NCI-H345 (cell line): ENCODE results near the gene AUH.
"Not testable (repeated sequence)": the region's sequence is repeated elsewhere in the genome, so short reads cannot be mapped to it uniquely, and the experiment has no call there.

Source experiments
- DNase-seq: peaks from one replicate; lab custom pipeline; 2025; lab: John Stamatoyannopoulos, UW

The AUH gene

DNA sequence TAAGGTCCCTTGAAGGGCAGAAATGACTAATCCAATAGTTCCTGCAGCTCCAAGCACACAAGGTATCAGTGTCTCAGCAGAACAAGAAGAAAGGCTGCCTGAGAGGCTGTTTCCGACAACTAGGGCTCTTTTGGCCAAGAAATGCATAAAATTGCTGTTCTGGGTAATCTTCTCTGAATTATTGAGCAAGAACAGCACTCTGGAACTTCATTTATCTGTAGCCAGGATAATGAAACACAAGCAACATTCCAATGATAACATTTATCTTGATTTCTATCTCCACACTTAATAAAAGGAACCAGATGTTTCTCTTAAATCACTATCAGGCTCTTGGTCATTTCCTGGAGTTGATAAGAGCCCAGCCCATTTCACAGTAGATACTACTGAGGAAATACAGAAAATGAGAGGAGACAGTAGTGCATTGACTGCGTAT, 17.0 kb upstream of the AUH start:
- no peak for DNase-seq

GRCh38 chr9:91378054-91378453, 16.3 kb upstream of the AUH start:
- not testable (repeated sequence) for DNase-seq

DNA sequence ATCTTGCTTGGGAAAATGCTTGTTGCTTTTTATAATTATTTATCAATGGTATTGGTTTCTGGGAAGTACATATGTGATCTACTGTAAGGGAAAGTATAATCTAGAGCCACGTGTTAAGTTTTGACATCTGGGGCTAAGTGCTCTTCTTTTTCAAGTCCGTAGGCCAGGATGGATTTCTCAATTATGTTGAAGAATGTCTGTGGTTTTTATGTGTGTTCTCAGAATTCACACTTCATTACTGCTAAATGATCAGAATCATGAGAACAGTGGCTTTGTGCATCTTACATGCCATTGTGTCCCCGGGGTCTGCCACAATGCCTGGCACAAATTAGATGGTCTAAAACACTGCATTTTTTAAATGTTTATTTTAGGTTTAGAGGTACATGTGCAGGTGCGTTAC, 14.5 kb upstream of the AUH start:
- no peak for DNase-seq

DNA sequence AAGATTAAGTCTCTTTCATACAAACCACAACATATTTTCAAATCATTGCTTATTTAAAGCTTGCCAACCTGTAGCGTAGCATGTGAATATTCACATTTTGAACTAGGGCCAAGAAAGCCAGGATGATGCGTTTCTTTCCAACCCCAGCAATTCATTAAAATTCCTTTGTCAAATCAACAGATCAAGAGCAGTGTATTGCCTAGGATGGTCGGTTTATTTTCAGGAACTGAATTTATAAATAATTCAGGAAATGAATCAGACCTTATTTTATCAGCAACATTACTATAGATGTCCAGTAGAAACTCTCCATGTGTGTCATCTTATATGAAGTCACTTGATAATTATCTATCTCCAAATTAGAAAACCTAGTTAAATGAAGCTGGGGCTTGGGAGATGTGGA, 13.2 kb upstream of the AUH start:
- DNase-seq = no peak

GRCh38 chr9:91371894-91372293, 10.2 kb upstream of the AUH start:
- DNase-seq = no peak

GRCh38 chr9:91370006-91370405, 8.3 kb upstream of the AUH start:
- DNase-seq = not testable (repeated sequence)

DNA sequence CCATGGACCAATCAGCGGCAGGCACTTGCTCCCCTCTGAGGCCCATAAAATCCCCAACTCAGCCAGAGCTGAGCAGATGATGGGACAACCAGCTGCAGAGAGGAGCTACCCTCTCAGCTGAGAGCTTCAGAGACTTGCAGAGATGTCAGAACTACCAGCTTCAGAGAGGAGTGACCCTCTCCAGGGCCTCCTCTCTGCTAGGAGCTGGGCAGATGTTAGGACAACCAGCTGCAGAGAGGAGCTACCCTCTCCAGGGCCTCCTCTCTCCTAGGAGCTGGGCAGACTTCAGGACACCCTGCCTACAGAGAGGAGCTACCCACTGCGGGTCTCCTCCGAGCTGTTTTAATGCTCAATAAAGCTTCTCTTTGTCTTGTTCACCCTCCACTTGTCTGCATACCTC, 3.0 kb upstream of the AUH start:
- no peak for DNase-seq

DNA sequence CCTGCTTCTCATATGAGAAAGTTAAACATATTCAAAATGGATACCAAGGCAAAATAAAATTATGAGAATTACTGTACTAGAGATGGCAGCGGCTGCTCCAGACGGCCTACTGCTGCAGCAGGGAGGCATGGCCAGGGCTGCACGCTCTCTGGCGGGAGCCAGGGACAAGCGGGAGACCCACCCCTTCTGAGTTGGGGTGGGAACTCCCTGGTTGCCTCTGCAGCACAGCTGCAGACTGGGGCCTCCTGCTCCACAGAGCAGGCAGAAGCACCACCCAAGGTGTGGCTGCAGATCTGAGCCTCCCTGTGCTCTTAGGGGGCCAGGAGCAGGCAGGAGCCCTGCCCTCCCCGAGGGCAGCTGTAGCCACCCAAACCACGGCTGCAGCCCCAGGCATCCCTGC, 2.3 kb upstream of the AUH start:
- DNase-seq = no peak

DNA sequence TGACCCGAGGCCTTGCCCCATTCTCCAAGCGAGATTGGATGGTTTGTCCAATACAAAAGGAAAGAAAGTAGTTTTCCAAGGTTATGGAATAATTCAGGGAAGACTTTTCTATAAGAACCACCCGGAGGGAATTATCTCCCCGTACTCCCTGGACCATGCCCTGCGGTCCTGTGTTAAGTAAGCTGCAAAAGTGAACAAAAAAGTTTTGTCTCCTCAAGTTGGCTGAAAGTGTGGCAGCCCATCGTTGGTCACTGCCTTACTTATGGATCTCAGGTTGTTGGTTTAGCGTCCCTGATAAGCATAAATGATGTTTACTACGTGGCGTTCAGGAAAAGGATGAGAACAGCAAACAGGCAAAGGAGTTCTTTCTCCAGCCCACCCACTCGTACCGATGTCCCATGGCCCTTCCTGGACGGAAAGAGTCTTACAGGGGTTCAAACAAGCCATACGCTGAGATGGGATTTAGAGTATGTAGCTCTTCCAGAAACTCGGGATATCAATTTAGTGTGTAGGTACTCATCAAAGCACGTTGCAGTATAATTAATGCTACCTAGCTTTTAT, 413 bp upstream of the AUH start:
- DNase-seq = no peak

GRCh38 chr9:91360551-91361290, 997 bp downstream of the AUH start:
- DNase-seq = no peak

DNA sequence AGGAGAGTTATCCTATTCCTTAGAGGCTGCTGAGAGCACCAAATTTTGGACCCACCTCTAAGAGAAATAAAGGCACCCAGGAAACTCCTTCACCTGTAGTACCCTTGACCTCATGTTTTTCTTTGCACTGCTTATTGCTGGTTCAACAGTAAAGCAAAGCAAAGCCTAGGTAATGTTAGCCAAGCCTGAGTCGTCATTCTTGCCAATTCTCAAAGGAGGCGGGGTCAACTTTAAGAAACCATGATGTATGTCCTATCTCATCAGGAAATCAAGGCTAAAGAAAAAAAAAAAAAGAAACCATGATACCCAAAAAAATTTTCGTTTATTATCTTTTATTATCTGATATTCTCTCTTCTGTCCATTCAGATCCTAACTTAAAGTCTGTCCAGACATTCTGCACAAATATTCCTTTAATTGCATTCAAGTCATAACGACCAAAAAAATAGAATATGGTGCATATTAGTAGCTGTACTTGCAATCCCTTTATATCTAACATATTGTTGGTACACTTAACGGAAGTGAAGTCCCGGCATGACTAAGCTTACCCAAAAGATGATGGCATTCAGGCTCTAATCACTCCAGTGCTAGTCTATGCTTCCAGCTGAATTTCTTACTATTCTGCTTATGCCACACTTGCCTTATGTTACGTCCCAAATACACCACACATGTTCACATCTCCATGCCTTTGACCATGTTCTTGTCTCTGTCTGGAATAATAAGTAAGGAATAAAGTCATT, 1.8 kb downstream of the AUH start:
- no peak for DNase-seq

- no peak for DNase-seq
Observed at GRCh38 chr9:91359083-91359482, 2.6 kb downstream of the AUH start.

DNA sequence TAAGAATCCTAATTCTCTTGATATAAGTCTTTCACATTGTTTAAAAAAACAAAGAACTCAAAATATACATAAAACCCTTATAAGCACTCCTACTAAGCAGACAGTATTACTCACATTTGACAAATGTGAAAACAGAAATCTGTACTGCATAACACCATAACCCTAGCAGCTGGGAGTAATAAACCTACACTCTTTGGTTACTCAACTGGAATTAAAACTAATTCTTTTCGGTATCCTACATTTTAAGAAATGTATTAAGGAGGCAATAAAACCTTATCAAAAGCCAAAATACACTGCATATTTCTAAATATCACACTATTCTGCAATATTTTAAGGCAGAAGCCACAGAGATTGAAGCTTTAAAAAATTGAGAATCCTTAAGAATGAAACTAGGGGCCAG, 6.8 kb downstream of the AUH start:
- DNase-seq = no peak

DNA sequence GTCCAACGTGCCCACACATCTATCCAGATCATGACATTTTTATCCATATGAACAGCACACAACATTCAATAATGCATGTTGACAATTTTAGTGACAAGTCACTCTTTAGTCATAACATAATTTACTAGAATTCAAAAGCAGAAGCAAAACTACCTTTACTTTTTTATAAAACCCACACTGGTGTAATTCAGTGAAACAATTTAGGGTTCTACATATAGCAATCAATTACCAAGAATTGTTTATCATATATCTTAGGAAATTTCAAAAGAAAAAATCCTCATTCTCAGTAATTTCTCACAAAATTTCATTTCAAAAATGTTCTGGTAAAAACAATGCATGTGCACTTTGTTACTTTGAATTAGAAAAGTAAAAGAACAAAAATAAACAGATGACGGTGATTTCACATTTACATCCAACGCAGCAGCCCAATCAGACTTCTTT, 12.6 kb downstream of the AUH start:
- DNase-seq = no peak

DNA sequence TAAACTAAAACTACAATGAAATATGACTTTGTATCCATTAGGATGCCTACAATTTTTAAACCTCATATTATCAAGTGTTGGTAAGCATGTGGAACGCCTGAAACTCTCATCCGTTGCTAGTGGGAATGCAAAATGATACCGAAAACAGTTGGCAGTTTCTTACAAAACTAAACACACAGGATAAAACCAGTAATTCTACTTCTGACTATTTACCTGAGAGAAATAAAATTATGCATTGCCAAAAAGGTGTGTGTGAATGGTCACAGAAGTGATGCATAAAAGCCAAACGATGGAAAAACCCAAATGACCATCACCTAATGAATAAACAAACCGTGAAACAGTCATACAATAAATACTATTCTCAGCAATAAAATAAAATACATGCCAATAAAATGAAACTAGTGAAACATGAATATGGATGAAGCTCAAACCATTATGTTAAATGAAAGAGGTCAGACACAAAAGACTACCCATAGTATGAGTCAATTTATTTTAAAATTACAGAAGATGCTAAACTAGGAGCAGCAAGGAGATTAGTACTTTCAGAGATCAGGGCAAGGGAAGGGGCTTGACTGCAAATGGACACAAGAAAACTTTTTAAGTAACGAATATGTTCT, 13.4 kb downstream of the AUH start:
- DNase-seq = no peak

- no peak for DNase-seq
Observed at GRCh38 chr9:91347377-91347776, 14.3 kb downstream of the AUH start.

DNA sequence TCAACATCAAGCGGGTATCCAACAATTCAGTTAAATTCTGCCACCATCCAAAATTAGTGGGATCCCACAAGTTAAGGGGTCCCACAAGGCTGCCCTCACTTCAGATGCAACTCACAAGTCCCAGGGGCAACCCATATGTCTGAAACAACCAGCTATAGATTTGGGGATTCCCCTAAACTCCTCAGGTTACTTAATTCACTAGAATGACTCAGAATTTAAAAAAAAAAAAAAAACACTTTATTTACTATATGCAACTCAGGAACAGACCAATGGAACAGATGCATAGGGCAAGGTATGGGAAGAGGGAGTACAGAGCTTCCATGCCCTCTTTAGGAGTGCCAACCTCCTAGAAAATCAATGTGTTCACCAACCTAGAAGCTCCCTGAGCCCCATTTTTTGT, 15.1 kb downstream of the AUH start:
- DNase-seq = no peak

DNA sequence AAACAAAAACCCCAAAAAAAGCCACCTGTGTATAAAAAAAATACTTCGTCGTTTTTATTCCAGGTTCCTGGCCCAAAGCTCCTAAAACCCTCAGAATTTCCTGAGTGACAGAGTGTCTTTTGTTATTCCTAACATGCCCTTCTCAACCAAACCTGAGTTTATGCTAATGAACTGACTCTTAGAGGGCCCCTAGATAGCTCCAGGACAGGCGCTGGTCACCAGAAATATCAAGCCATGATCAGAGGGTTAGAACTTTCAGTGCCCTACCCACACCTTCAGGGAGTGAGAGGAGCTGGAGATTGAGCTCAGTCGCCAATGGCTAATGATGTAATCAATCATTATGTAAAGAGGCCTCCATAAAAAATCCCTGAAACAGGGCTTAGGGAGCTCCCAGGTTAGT, 15.7 kb downstream of the AUH start:
- DNase-seq = no peak

- DNase-seq = no peak
Observed at GRCh38 chr9:91342575-91342974, 19.1 kb downstream of the AUH start.

DNA sequence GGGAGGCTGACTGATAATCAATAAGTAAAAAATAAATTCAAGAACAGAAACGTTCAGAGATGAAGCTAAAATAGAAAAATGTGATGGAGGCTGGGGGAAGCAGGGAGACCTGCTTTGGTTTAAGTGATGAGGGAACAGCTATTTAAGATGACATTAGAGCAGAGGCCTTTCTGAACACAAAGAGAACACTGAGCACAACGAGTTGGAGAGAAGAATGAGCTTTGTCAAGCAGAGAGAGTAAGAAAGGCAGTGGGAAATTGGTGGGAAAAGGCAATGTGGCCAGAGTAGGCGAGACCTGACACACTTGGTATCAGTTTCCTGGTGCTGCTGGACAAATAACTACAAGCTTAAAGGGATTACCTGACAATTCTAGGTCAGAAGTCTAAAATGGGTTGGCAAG, 20.0 kb downstream of the AUH start:
- DNase-seq = no peak

DNA sequence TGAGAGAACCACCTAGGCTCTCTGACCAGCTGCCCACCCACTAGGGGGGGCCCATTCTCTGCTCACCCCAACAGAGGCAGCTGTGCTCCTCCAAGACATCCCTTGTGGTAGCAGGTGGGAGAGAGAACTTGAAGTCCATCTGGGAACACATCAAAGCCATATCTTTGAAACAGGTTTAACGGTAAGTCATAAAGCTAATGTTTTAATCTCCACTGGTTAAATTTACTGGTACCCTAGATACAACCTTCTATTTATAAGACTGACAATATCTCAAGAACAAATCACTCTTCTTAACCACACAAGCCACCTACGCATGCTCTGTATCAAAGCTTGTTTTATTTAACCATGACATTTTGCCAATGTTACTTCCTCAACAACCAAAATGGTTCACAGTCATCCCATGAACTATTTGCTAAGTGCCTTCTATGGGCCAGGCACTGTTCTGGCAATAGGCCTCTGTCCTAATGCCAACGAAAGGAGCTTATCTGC, 20.4 kb downstream of the AUH start:
- no peak for DNase-seq

GRCh38 chr9:91340395-91340967, 21.2 kb downstream of the AUH start:
- no peak for DNase-seq
